Spleen (tissue), 7 donors: ENCODE measurements around the gene NFS1.

ENCODE experiments used
- POLR2A ChIP-seq, 3 donors: fragments of 450-650 bp; IDR thresholded peaks; one replicate each; pipeline ENCODE4 v1.5.1; 2017; ENCODE audit warnings: antibody characterized with exemption in 3 of 3, mild to moderate bottlenecking in 1 of 3
- POLR2AphosphoS5 ChIP-seq, 3 donors: sonication (generic); formaldehyde crosslinking; IDR thresholded peaks; one replicate each; pipeline ENCODE4 v1.5.1; 2017; ENCODE audit warnings: antibody characterized with exemption in 3 of 3
- TF ChIP-seq, protein P1 (sequence below), 11 experiments: fragments of 200-600 bp in 7 of 11; fragments of 450-650 bp in 4 of 11; sonication (generic) in 4 of 11; IDR thresholded peaks in 8 of 11; conservative IDR thresholded peaks in 3 of 11; 1 replicate in 7 of 11; 2 replicates in 4 of 11; pipeline versions ENCODE4 v1.4.0 to v1.8.0; 2016 to 2021; ENCODE audit warnings: antibody characterized with exemption in 11 of 11, inconsistent platforms in 4 of 11, mild to moderate bottlenecking in 1 of 11
- donor health status: DM: no; HTN: no; CAD: no; lungs with moderate emphysema.
- donor health status: DM: no; HTN: no; CAD: no.
- donor health status: DM: no; HTN: no; CAD: no.

DNA sequence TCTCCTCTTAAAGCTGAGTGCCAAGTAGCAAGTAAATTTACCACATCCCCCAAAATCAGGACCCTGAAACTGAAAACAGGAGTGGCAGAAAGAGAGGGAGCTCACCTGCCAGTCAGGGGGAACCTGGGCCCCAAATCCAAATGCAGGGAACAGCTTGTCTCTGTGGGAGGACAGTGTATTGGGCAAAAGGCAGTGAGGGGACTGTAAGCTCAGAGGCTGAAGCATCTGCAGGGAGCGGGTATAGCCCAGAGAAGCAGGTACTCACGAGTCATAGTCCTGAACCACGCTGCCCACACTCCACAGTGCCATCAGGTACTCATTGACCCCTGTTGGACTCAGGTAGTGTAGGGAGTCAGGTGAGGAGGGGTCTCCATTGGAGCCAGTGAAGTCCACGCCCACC lies 68.5 kb downstream of the NFS1 start:
- TF ChIP-seq POLR2A (IDR thresholded peaks at IDR 0.05) = no peak
- TF ChIP-seq, protein P1, sequence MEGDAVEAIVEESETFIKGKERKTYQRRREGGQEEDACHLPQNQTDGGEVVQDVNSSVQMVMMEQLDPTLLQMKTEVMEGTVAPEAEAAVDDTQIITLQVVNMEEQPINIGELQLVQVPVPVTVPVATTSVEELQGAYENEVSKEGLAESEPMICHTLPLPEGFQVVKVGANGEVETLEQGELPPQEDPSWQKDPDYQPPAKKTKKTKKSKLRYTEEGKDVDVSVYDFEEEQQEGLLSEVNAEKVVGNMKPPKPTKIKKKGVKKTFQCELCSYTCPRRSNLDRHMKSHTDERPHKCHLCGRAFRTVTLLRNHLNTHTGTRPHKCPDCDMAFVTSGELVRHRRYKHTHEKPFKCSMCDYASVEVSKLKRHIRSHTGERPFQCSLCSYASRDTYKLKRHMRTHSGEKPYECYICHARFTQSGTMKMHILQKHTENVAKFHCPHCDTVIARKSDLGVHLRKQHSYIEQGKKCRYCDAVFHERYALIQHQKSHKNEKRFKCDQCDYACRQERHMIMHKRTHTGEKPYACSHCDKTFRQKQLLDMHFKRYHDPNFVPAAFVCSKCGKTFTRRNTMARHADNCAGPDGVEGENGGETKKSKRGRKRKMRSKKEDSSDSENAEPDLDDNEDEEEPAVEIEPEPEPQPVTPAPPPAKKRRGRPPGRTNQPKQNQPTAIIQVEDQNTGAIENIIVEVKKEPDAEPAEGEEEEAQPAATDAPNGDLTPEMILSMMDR (IDR thresholded peaks at IDR 0.05 in 8 of 11, conservative IDR thresholded peaks at IDR 0.05 in 3 of 11) = no peak
- no peak for TF ChIP-seq POLR2AphosphoS5 (IDR thresholded peaks at IDR 0.05)
